Stimulated activated CD4-positive, alpha-beta T cell treated with anti-CD3 and anti-CD28 coated beads, Interleukin-1b, Interleukin-23, amount 100 ng/mL, for 48 hours (primary cell): ENCODE measurements around the gene FAM114A1.
"Not testable (repeated sequence)": the region's sequence is repeated elsewhere in the genome, so short reads cannot be mapped to it uniquely, and the experiment has no call there.

Experiments used
- DNase-seq: peaks from one replicate; pipeline ENCODE4 v3.0.0-alpha.2; 2020

Gene FAM114A1

DNA sequence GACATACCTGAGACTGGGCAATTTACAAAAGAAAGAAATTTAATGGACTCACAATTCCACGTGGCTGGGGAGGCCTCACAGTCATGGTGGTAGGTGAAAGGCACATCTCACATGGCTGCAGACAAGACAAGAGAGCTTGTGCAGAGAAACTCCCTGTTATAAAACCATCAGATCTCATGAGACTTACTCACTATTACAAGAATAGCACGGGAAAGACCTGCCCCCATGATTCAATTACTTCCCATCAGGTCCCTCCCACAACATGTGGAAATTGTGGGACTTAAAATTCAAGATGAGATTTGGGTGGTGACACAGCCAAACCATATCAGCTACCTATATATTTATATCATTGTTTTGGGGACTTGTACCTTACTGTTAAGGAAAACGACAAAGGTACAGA lies 74.3 kb downstream of the FAM114A1 start:
- DNase-seq = not testable (repeated sequence)

DNA sequence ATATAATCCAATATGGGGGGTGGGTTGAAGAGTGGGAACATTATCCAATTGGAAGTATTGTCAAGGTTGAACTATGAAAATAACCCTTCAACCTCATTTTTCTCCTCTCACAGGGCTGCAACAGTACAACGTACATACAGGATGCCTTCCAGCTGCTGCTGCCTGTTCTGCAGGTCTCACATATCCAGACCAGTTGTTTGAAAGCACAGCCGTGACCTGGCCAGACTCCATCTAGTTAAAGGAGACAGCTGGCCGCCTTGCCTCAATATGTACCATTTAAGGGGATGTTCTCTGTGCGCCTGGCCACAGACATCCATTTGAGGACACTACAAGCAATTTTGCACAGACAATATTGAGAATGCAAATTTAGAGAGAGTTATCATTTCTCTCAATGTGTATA lies 75.7 kb downstream of the FAM114A1 start:
- no peak for DNase-seq

DNA sequence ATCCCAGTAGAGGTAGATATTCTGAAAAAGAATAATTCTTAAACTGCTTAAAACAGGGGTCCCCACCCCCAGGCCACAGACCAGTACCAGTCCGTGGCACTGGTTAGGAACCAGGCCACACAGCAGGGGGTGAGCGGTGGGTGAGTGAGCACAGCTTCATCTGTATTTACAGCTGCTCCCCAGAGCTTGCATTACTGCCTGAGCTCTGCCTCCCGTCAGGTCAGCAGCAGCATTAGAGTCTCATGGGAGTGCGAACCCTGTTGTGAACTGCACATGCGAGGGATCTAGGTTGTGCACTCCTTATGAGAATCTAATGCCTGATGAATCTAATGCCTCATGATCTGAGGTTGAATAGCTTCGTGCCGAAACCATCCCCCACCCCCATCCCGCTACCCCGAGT lies 76.8 kb downstream of the FAM114A1 start:
- DNase-seq = no peak

DNA sequence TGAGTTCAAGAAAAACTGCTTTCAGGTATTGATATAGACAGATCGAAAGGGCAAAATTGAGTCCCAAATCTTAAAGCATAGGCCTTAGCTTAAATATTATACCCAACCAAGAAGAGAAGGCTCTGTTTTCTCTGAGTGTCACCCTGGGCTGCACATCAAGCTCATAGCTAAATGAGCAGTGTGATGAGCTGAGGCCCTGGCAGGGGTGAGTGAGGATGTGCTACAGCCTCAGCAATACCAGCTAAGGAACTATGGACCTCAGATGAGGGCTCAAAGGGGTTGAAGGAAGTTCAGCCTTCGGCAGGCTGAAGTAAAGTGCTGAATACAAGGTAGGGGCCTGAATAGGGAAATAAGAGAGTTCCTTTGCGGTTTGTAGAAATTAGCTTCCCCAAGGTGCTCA lies 79.3 kb downstream of the FAM114A1 start:
- DNase-seq = no peak

DNA sequence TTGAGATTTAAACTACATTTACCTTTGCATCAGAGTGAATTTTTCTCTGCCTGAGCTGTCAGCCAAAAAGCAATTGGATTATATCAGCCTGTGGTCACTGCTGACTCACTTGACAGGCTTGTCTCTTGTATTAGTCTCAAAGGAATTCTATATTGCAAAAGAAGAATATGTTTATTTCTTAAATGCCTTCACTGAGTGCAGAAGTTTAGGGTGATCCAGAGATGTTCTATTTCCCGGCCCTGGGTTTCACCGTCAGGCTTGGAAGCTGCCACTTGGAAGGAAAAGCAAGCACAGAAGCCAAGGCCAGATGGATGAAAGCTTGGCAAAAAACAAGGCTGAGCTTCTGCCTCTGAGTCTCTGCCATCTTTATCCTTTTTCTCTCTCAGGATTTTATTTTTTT lies 80.9 kb downstream of the FAM114A1 start:
- no peak for DNase-seq

DNA sequence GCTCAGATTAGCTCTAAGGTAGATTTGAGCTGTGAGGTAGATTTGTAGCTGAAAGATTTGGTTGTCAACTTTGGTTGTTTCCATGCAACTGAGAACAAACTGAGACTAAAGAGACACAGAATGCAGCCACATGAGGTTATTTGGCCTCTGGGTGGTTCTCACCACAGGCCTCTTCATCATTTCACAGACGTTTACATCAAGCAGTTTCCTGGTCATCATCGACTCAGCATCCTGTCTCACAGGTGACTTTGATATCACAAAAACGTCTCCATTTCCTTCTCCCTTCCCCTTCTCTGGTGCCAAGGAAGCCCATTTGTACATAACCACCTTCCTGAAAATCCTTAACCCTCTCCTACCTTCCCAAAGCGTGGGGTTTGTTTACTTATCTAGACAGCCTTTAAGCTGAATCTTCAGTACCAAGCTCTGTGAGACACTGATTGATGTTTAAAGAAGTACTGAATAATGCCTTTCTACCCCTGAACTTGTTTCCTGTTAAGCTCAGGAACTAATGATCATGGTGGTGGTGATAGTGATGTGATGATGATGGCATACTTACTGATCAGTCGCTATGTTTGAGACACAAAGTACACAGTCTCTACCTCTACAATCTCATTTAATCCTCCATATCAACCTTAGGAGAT lies 81.9 kb downstream of the FAM114A1 start:
- DNase-seq = peak; percentile 41

DNA sequence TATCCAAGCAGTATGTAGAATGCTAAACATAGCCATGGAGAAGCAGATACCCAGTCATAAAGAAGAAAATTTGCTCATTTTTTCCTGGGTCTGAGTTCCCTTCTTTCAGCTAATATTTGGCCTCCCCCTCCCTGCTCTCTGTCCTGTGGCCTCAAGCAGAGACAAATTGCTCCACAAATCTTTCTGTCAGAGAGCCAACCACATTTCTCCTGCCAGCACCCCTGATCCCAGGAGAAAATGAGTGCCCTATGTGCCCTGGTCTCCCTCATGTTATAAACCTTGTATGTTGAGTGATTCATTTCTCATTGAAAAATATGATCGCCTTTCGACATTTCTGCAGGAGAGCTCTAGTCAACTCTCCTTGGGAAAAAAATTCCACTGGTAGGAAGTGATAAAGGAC lies 82.6 kb downstream of the FAM114A1 start:
- no peak for DNase-seq

DNA sequence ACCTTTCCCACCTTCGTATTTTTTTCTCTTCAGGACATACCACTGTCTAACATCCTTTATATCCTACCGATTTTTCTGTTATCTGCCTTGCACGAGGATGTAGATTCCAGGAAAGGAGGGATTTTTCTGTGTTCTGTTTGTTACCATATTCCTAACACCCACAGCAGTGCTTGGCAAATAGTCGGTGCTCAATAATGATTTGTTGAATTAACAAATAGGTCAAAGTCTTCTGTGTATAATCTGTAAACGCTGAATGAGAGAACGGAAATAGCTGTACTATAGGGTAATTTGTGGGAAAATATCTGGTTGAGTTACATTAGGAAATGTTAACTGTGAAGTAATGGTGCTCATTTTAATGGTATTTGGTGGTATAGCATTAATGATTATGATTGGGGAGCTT lies 83.1 kb downstream of the FAM114A1 start:
- DNase-seq = no peak

DNA sequence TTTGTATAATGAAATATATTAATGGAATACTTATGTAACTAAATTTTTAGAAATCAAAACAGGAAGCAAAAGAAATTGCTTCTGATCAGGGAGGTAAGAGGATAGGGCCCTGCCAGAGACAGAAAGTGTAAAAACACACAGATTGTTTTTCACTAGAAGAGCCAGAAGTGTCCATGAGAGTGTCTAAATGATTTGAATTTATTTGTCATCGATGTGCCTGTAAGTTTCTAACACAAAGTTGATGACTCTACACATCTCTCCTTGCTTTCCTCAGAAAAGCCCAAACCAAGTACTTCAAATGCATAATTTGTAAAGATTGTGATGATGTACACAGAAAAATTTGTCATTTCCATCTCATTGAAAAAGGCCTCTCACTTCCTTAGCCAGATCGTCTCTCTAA lies 84.0 kb downstream of the FAM114A1 start:
- DNase-seq = no peak

DNA sequence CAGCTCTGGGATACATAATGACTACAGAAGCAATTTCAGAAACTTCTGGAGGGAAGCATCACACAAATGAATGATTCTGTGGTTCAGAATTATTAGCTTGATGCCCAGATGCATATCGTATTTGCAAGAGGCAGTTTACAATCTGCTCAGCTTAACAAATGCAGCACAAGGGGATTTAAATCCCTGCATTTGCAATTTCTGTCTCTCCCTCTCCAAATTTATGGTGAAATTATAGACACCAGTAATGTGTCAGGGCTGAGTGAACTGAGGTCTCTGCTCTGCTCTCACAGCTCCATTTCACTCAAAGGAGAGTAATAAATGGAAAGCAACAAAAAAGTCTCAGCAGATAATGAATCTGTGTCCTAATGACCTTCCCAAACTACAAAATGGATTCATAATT lies 84.4 kb downstream of the FAM114A1 start:
- no peak for DNase-seq

DNA sequence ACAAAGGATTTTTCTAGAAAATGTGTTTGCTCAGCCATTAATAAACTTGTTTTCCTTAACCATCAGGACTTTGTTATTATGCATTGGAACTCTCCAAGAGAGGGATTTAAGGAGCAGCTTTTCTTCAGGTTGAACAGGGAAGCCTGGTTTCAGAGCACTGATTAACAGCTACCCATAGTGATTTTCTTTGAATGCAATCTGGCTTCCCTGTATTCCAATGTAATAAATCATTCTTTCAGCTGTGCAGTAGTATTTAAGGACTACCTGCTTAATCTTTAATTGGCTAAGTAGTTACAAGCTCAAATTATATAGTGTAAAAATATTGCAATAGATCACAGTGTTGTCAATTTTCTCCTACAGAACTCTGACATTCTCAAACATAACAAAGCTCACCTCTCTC lies 87.1 kb downstream of the FAM114A1 start:
- DNase-seq = no peak

DNA sequence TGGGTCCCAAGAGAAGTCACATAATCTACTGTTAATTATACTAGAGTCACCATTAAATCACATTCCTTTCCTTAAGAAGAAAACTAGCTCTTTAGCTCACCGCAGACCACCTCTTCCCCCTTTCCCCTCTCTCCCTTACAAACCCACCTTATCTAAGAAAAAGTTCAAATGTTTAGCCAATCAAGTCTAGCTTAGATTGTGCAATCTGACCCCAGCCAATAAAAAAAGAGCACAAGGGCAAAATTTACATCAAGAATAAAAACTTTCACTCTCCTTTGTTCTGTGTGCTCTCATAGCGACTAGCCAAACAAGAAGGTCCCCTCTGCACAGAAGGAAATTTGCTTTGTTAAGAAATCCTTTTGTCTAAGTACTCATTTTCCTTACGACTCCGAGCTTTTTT lies 88.4 kb downstream of the FAM114A1 start:
- DNase-seq = no peak

DNA sequence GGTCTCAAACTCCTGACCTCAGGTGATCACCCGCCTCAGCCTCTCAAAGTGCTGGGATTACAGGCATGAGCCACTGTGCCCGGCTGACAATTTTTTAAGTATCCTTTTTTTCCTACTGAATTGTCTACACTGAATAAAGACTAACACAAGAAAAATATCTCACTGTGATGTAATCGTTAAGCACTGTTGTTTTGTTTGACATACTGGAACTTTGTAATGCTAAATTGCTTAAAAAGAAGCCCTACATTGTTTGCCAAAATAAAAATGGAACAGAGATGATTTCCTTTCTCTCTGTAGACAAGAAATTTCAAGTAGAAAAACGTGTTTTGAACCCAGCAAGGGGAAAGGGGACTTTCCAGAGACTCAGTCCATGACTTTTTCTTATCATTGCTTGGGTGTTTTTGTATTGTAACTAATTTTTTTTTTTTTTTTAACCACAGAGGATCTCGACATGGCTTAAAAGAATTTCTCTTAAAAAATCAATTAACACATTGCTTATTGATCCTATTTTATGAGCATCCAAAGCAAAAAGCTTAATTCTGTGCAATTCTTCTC lies 89.7 kb downstream of the FAM114A1 start:
- no peak for DNase-seq

DNA sequence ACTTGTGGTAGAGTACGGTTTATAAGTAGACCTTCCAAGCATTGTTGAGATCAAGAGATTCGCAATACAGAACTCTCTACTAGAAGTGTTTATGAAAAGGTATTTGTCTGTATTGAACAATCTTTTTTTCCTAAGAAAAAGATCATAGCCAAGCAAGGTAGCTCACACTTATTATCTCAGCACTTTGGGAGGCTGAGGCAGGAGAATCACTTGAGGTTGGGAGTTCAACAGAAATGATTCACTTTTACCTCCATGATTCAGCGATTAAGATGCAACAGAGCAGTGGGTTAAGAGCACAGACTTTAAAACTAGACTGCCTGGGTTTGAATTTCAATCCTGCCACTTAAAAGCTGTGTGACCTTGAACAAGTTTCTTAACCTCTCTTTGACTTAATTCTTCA lies 90.3 kb downstream of the FAM114A1 start:
- peak; percentile 41 for DNase-seq

DNA sequence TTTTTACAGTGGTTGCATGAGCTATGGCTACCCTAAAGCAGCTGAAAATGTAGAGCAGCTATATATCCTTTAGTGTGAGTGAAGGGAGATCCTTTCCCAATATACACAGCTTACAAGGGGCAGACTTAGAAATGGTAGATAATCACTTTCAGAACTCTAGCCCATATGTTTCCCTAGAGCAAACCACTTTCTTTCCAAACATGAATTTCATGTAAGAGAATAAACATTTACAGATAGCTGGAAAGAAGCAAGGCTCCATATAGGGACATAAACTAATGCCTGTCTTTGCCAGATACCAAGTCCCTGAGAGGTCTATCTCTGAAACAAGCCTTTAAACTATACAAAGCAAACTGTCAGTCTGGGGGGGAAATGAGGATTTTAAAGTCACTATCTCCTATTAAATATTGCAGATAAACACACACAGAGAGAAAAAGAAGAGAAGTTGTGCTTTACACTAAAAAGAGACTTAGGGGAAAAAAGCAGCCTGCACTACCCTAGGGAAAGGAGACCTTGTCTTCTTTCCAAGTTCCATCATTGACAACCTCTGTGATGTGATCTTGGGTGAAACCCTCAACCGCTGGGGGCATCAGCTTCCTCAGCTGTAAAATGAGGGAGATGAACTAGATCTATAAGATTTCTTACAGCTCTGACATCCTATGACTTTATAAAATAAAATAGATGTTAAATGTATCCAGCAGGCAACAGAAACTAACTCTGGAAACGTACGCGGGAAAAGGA lies 91.0 kb downstream of the FAM114A1 start:
- DNase-seq = no peak

DNA sequence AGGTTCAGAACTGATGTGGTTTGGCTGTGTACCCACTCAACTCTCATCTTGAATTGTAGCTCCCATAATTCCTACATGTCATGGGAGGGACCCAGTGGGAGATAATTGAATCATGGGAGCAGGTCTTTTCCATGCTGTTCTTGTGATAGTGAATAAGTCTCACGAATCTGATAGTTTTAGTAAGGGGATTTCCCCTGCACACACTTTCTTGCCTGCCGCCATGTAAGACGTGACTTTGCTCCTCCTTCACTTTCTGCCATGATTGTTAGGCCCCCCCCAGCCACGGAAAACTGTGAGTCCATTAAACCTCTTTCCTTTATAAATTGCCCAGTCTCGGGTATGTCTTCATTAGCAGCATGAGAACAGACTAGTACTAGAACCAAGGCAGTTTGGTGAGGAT lies 91.6 kb downstream of the FAM114A1 start:
- not testable (repeated sequence) for DNase-seq

DNA sequence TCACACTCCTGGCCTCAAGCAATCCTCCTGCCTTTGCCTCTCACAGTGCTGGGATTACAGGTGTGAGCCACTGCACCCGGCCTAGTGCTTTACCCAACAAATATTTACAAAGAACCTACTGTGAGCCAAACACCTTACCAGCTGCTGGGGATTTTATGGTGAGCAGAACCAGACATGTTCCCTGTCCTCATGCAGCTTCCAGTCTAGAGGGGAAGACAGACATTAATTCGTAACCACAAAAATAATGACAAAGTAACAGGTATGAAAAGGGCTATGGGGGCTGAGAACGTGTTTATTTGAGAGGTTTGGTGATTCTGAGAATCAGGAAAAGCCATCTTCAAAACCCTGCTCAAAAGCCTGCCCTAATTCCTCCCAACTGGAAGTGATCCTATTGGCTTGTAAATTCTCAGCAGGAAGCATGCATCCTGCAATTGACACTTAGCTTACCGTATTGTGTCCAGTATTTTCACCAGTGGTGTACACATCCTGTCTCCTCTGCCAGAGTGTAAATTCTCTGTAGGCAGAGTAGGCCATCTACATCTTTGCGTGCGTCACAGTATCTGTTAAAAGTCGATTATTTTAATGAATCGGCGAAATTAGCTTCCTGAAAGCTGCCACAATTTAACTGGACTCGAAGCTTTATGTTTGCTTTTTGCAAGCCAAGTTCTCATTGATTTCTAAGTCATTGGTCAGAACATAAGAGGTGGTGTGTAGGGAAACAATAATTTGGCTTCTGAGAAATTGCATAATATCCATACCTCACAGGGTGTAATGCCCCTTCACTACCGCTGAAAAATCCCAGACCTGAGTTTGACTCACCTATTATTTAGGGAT lies 97.6 kb downstream of the FAM114A1 start:
- DNase-seq = no peak

DNA sequence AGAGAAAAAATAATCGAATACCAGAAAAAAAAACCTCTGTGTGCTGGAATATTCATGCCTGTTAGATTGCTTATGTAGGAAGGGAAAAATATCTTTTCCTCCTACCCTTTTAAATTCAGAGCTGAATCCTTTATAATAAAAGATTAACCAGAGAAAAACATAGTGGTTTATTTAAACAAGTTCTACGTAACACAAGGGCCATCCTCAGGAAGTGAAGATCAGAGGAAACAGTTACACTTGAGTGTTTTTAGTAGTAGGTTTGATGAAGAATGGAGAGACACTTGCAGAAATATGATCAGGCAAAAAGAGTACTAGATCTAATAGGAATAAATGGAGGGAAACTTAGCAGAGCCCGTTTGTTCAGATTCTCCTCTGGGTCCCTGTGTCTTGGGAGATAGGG lies 98.3 kb downstream of the FAM114A1 start:
- DNase-seq = no peak

DNA sequence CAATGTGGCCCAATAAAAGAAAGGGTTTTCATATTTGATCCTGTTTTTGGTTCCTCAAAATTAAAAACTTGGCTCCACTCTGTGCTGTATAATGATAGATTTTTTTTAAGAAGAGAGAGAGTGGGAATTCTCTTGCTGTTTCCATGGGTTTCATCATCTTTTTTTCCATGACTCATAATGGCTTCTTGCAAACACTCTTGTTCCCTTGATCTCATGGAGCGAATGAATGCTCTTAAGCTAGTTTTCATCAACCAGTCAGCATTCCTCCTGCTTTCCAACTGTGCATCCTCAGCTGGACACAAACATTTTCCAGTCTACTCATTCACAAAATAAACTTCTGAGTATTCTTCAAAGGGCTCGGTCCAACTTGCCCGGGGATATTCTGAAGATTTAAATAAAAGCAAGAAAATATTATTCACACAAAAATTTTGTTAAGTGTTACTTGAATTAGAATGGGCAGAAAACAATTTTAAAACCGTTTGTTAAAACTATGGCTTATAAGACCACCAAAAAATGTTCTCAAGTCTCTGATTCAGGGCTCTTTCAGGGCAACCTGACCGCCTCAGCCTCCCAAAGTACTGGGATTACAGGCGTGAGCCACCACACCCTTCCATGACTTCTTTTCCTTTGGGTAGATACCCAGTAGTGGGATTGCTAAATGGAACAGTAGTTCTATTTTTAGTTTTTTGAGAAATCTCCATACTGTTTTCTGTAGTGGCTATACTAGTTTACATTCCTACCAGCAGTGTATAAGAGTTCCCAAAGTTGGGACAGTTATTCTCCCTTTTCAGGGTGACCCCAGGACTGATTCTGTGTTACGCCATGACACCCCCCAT lies 99.9 kb downstream of the FAM114A1 start:
- DNase-seq = no peak

DNA sequence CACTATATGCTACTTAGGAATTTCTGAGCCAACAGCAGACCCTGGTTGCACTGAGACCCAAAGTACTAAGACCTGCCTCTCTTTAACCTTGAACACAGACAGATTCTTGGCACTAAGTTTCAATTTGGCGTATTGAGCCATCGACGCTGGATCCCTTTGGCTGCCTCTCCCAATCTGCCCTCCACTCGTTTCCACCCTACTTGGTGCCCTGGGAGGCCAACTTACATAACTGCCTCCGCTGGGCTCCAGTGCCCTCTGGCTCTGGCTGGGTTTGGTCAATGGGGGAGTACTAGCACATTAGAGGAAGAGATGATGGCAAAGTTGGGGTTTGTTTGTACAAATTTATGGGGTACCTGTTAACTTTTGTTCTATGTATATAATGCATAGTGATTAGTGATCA lies 101.1 kb downstream of the FAM114A1 start:
- DNase-seq = no peak

DNA sequence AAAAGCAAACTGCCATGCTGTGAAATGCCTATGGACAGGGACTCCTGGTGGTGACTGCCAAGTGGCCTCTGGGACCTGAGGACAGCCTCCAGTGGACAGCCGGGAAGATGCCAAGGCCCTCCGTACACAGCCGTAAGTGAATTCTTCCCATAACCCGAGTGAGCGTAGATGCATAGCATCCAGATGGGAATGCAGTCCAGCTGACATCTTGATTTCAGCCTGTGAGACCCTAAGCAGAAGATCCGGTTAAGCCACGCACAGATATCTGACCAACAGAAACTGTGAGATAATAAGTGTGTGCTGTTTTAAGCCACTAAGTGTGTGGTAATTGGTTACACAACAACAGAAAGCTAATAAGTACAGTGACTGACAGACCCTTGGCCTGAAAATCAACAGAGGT lies 108.7 kb downstream of the FAM114A1 start:
- no peak for DNase-seq

DNA sequence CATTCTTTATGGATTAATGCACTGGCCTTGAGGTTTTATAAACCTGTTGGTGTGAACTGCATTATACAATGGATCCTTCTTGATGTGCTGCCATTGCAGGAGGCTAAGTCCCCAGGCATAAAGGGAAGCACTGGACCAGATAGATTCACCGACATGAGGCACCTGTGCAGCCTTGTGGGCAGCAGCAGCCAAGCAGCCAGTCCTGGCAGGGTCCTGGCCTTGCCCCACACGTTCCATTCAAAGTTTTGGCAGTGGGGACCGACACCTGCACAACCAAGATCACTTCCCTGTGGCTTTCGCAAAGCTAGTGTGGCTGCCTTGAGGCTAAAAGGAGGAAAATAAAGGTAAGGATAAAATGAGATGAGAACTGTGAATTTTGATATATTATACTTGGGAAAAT lies 111.5 kb downstream of the FAM114A1 start:
- DNase-seq = no peak
